DOHH2 (cell line): Measurements from ENCODE around the gene MACROD2.

Experiments
- H3F3A ChIP-seq: fragments of 200-600 bp; sonication (generic), shearing (Covaris generic); 2 replicates; pipeline ENCODE4 v1.6.0; 2016; ENCODE audit warnings: antibody characterized with exemption, mild to moderate bottlenecking; ENCODE audit not compliant: control insufficient read depth, insufficient read depth
- H3K27ac ChIP-seq: fragments of 200-600 bp; sonication (generic); 2 replicates; pipeline ENCODE4 v1.5.1; 2014; ENCODE audit warnings: low read depth, mild to moderate bottlenecking, low read length, moderate library complexity
- H3K27me3 ChIP-seq: fragments of 200-600 bp; sonication (generic); 2 replicates; pipeline ENCODE4 v1.6.1; 2014; ENCODE audit warnings: mild to moderate bottlenecking, low read length, mixed read lengths; ENCODE audit not compliant: control insufficient read depth
- H3K36me3 ChIP-seq: fragments of 200-600 bp; sonication (generic); 2 replicates; pipeline ENCODE4 v1.6.1; 2014; ENCODE audit warnings: mild to moderate bottlenecking, low read length, moderate library complexity, mixed read lengths; ENCODE audit not compliant: control insufficient read depth
- H3K4me1 ChIP-seq: fragments of 200-600 bp; sonication (generic); 2 replicates; pipeline ENCODE4 v1.6.1; 2014; ENCODE audit warnings: mild to moderate bottlenecking, low read length, mixed read lengths; ENCODE audit not compliant: control insufficient read depth
- H3K4me2 ChIP-seq: fragments of 200-600 bp; sonication (generic); 2 replicates; pipeline ENCODE4 v1.6.0; 2014; ENCODE audit warnings: mild to moderate bottlenecking, low read length, moderate library complexity
- H3K4me3 ChIP-seq: fragments of 200-600 bp; sonication (generic); 2 replicates; pipeline ENCODE4 v1.5.1; 2014; ENCODE audit warnings: mild to moderate bottlenecking, low read length, mixed read lengths
- H3K79me2 ChIP-seq: fragments of 200-600 bp; sonication (generic); 2 replicates; pipeline ENCODE4 v1.6.1; 2014; ENCODE audit warnings: mild to moderate bottlenecking, low read length, mixed read lengths; ENCODE audit not compliant: control insufficient read depth
- H3K9me2 ChIP-seq: fragments of 200-600 bp; sonication (generic); replicated peaks from 2 replicates; pipeline ENCODE4 v1.6.1; 2014; ENCODE audit warnings: mild to moderate bottlenecking, low read length, mixed read lengths; ENCODE audit not compliant: control insufficient read depth
- H3K9me3 ChIP-seq: fragments of 200-600 bp; sonication (generic); 2 replicates; pipeline ENCODE4 v1.6.1; 2014; ENCODE audit warnings: antibody characterized with exemption, low read length, mixed read lengths; ENCODE audit not compliant: control insufficient read depth, insufficient read depth
- H4K20me1 ChIP-seq: fragments of 200-600 bp; sonication (generic); 2 replicates; pipeline ENCODE4 v1.6.0; 2014; ENCODE audit warnings: low read depth, mild to moderate bottlenecking, antibody characterized with exemption, low read length, moderate library complexity; ENCODE audit not compliant: control insufficient read depth, insufficient read depth
- CTCF ChIP-seq: fragments of 200-600 bp; sonication (generic); IDR thresholded peaks from one replicate; pipeline ENCODE4 v1.5.1; 2014; ENCODE audit warnings: antibody characterized with exemption, mild to moderate bottlenecking, low read depth, low read length; ENCODE audit not compliant: poor library complexity, severe bottlenecking
- EZH2phosphoT487 ChIP-seq: fragments of 200-600 bp; sonication (generic); IDR thresholded peaks from 2 replicates; pipeline ENCODE4 v1.6.1; 2017; ENCODE audit warnings: borderline replicate concordance, mild to moderate bottlenecking, antibody characterized with exemption, low read length, moderate library complexity, mixed read lengths

Gene MACROD2

DNA sequence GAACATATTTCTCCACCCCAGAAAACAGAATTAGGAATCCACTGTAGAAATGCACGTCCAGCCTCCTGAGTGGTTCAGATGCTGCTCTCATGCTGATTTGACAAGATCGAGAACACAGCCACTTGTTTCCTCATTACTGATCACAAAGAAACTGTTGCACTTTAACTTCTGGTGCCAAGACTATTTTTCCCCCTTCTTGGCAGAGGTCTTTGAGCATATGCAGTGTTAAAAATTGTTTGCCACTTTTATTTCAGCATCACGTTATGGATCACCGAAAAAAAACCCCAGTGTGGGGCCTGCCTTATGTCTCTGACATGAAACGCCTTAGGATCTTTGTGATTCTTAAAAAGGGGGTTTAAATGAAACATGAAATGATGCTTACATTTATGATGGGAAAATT is 1511.0 kb downstream of the MACROD2 start:
- Histone ChIP-seq H4K20me1 (no peaks in the 10 kb centered on the region), H3K4me1 (no peaks in the 10 kb centered on the region), H3K4me2 (no peak overlapping the region), H3K79me2 (no peaks in the 10 kb centered on the region), H3K27ac (no peak overlapping the region), H3K36me3 (no peaks in the 10 kb centered on the region), H3K9me3 (no peaks in the 10 kb centered on the region), H3F3A (no peaks in the 10 kb centered on the region), H3K9me2 (no peaks in the 10 kb centered on the region), H3K4me3 (no peak overlapping the region), H3K27me3 (no peaks in the 10 kb centered on the region)
- TF ChIP-seq CTCF (no peak), EZH2phosphoT487 (no peak)

GRCh38 chr20:15507151-15507550 is 1511.8 kb downstream of the MACROD2 start:
- H4K20me1 ChIP-seq = no peaks in the 10 kb centered on the region
- no peak for TF ChIP-seq EZH2phosphoT487
- no peak for TF ChIP-seq CTCF
- no peaks in the 10 kb centered on the region for H3K9me2 ChIP-seq

DNA sequence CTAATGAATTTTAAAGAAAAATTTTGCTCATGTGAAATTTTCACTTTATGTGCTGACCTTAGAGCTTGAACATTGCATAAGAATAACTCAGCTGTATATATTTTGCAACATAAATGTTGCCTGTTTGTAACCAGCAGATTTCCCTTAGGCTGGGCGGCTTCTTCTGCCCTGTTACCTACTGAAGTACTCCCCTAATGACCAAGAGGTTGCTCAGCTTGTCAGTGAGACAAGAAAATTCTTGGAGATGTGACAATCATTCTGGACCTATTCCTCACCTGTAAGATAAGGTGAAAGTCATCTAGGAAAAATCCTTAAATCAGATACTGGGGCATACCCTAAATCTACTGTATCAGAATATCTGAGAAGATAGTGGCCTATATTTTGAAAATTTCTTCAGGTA is 1516.2 kb downstream of the MACROD2 start:
- Histone ChIP-seq H3K4me2 (no peak overlapping the region), H3K9me2 (no peaks in the 10 kb centered on the region), H3K27ac (no peak overlapping the region), H3K4me3 (no peak overlapping the region), H3K4me1 (no peaks in the 10 kb centered on the region), H3K79me2 (no peaks in the 10 kb centered on the region), H4K20me1 (no peaks in the 10 kb centered on the region), H3K9me3 (no peaks in the 10 kb centered on the region), H3K36me3 (no peaks in the 10 kb centered on the region), H3F3A (no peaks in the 10 kb centered on the region), H3K27me3 (no peaks in the 10 kb centered on the region)
- no peak for TF ChIP-seq CTCF
- no peak for TF ChIP-seq EZH2phosphoT487

More at GRCh38 chr20:15507151-15507550, 1511.8 kb downstream of the MACROD2 start:
- no peaks in the 10 kb centered on the region for H3K9me3 ChIP-seq
- no peaks in the 10 kb centered on the region for H3K36me3 ChIP-seq
- no peaks in the 10 kb centered on the region for H3F3A ChIP-seq
- no peaks in the 10 kb centered on the region for H3K4me1 ChIP-seq
- no peak overlapping the region for H3K27ac ChIP-seq
- no peaks in the 10 kb centered on the region for H3K79me2 ChIP-seq
- H3K4me3 ChIP-seq = no peak overlapping the region
- H3K27me3 ChIP-seq = no peaks in the 10 kb centered on the region
- no peak overlapping the region for H3K4me2 ChIP-seq

DNA sequence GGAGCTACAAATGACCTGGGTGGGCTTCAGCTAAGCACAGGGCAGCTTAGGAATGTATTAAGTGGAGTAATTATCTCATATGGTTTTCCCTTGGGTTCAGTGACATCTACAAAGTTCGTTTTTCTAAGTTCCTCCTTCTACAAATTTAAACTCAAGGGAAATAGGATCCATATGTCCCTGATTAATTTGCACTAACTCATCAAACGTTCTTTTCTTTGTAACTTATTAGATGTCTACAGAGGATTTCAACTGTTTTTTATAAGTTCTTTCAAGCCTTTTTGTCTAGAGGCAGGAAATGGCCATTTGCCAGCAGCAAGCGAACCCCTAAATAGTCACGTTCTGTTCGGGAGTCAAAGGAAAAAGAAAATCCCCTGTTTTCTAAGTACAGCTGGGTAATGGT is 1517.6 kb downstream of the MACROD2 start:
- no peaks in the 10 kb centered on the region for H4K20me1 ChIP-seq
- H3K9me3 ChIP-seq = no peaks in the 10 kb centered on the region
- H3K9me2 ChIP-seq = no peaks in the 10 kb centered on the region
- TF ChIP-seq EZH2phosphoT487 = no peak
- no peak for TF ChIP-seq CTCF
- no peaks in the 10 kb centered on the region for H3K4me1 ChIP-seq
- H3F3A ChIP-seq = no peaks in the 10 kb centered on the region
- H3K36me3 ChIP-seq = no peaks in the 10 kb centered on the region
- H3K27ac ChIP-seq = no peak overlapping the region
- no peak overlapping the region for H3K4me3 ChIP-seq
- no peaks in the 10 kb centered on the region for H3K27me3 ChIP-seq
- no peaks in the 10 kb centered on the region for H3K79me2 ChIP-seq
- no peak overlapping the region for H3K4me2 ChIP-seq
